ENCODE measurements around the gene ARV1. TPM values are rescaled to one million over a fixed set of nuclear protein-coding genes. Genes with fewer than 3 reads are reported as not detected.
"Not testable (repeated sequence)": the region's sequence is repeated elsewhere in the genome, so short reads cannot be mapped to it uniquely, and the experiment has no call there.

ARV1 gene
- total RNA-seq, 2 donors from 2014 or later, result 12.3 to 20.4 TPM

DNA sequence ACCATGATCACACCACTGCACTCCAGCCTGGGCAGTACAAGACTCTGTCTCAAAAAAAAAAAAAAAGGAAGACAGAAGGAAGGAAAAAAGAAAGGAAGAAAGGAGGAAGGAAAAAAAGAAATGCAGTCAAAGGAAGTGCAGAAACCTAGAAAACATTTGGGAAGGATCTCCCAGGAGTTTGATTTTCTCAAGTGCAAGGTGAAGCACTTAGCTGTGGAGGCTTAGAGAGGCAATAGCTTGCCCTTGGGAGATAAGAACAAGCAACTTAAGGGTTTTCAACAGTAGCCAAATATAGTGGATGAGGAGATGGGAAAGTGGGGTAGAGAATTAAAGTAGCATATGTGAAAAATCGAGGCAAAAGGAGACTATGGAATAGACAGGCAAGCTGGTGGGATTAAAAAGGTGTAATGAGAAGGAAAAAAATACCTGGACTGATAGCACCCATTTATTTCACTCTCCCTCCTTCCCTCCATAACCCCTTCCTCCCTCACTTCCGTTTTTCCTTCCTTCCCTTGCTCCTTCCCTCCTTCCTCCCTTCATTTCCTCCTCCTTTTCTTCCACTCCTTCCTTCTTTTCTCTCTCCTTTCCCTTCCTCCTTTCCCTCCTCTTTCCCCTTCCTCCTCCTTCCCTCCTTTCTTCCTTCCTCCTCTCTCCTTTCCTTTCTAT, 68.0 kb downstream of the ARV1 start:
- Histone ChIP-seq H3K4me1 (ENCODE audit: control insufficient read depth in 1 of 2, low read depth in 2 of 2) (no peaks in the 10 kb centered on the region), H3K27me3 (replicated peaks; ENCODE audit: insufficient read depth) (no peaks in the 10 kb centered on the region), H3K9me3 (no peaks in the 10 kb centered on the region), H3K36me3 (no peaks in the 10 kb centered on the region), H3K27ac (no peak overlapping the region), H3K4me3 (no peak overlapping the region)
- no peak for DNase-seq (ENCODE audit: low spot score)
- no peak for TF ChIP-seq CTCF (IDR thresholded peaks at IDR 0.05)
- no peak for ATAC-seq (ENCODE audit: insufficient number of reproducible peaks, low FRiP score, low read depth)

GRCh38 chr1:231047529-231047928, 68.6 kb downstream of the ARV1 start:
- H3K9me3 ChIP-seq; H3K27ac ChIP-seq; H3K27me3 ChIP-seq (replicated peaks; ENCODE audit: insufficient read depth); H3K4me3 ChIP-seq; DNase-seq (ENCODE audit: low spot score); H3K36me3 ChIP-seq; H3K4me1 ChIP-seq (ENCODE audit: control insufficient read depth in 1 of 2, low read depth in 2 of 2); ATAC-seq (ENCODE audit: insufficient number of reproducible peaks, low FRiP score, low read depth): not testable (repeated sequence)

DNA sequence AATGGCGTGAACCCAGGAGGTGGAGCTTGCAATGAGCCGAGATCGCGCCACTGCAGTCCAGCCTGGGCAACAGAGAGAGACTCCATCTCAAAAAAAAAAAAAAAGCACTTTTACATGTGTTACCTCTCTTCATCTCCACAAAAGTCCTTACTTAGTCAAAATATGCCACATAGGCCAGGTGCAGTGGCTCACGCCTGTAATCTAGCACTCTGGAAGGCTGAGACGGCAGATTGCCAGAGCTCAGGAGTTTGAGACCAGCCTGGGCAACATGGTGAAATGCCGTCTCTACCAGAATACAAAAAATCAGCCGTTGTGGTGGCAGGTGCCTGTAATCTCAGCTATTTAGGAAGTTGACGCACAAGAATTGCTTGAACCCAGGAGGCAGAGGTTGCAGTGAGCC, 69.5 kb downstream of the ARV1 start:
- not testable (repeated sequence) for H3K4me1 ChIP-seq (ENCODE audit: control insufficient read depth in 1 of 2, low read depth in 2 of 2); H3K4me3 ChIP-seq; H3K36me3 ChIP-seq; DNase-seq (ENCODE audit: low spot score); H3K27me3 ChIP-seq (replicated peaks; ENCODE audit: insufficient read depth); ATAC-seq (ENCODE audit: insufficient number of reproducible peaks, low FRiP score, low read depth); H3K9me3 ChIP-seq; H3K27ac ChIP-seq

- ATAC-seq (ENCODE audit: insufficient number of reproducible peaks, low FRiP score, low read depth), result no peak
- H3K36me3 ChIP-seq, result no peaks in the 10 kb centered on the region
- H3K4me1 ChIP-seq (ENCODE audit: control insufficient read depth in 1 of 2, low read depth in 2 of 2), result peaks cover 4 to 13% of the 10 kb centered on the region in 2 donors
- no peak overlapping the region for H3K4me3 ChIP-seq
- no peaks in the 10 kb centered on the region for H3K9me3 ChIP-seq
- no peak for DNase-seq (ENCODE audit: low spot score)
- no peak for TF ChIP-seq CTCF (IDR thresholded peaks at IDR 0.05)
- H3K27ac ChIP-seq, result no peak overlapping the region
- H3K27me3 ChIP-seq (replicated peaks; ENCODE audit: insufficient read depth), result no peaks in the 10 kb centered on the region
Measured at GRCh38 chr1:231049121-231049979, 70.5 kb downstream of the ARV1 start.

Other genes starting within 250 kb of the ARV1 start
- 1 to 10 TPM in 1 of 2 donors, not detected in 1; 1.2 TPM for gene CAPN9, start 231.7 kb upstream of the ARV1 start, total RNA-seq
- 100 to 1,000 TPM; 166 to 273 TPM for gene C1orf198, start 110.6 kb upstream of the ARV1 start, total RNA-seq
- 10 to 100 TPM; 35.0 to 66.1 TPM for gene TTC13, start 233 bp upstream of the ARV1 start, total RNA-seq
- gene FAM89A, start 61.2 kb downstream of the ARV1 start, total RNA-seq, result 10 to 100 TPM in 1 of 2 donors, 1 to 10 TPM in 1; 8.4 to 24.5 TPM
- gene TRIM67, start 183.0 kb downstream of the ARV1 start, total RNA-seq, result not detected

Measured in thoracic aorta (tissue), 2 donors.